ENCODE results near the gene ALOXE3. TPM values are rescaled to one million over a fixed set of nuclear protein-coding genes. Genes with fewer than 3 reads are reported as not detected.
A peak's percentile ranks its signal among the peaks of the same experiment; 100 is the strongest.

The ALOXE3 gene
- total and polyA plus RNA-seq, 2 experiments from 2014 or later, result 0.10 to 0.27 TPM

DNA sequence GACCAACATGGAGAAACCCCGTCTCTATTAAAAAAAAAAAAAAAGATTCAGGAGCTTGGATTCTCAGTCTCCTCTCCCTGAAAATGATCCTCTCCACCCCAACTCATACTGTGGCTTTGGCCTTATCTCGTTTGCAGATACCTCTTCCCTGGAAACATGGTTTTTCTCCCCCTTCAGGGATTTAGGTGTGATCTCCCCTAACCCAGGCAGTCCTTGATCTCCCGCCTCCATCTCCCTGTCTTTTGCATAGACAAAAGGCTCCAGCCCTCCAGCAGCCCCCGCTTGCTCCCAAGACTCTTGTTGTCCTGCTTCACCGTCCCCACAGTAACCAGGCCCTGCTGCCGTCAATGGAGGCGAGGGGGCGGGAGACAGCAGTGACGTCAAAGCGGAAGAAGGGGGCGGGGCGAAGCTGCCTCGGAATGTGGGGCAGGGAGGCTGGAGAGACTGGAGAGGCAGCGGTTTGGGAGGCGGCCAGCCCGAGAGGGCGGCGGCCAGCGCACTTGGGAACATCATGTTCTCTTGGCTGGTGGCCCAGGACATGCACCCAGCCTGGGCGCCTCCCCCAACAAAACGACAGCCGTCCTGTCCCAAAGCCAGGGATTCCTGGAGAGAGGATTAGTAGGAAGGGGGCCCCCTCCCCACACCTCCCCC, 35.8 kb upstream of the ALOXE3 start:
- H3K36me3 ChIP-seq (ENCODE audit: insufficient read depth), result no peaks in the 10 kb centered on the region
- Mint-ChIP-seq H3K36me3 (ENCODE audit: low read depth) (peaks cover 11% of the 10 kb centered on the region), H3K27ac (peak overlapping the region; percentile 98), H3K4me3 (no peak overlapping the region; the same call in 2 of the 3 replicates), H3K27me3 (ENCODE audit: insufficient read depth, low read depth, poor library complexity) (peaks cover 32% of the 10 kb centered on the region), H3K9me3 (no peaks in the 10 kb centered on the region; the same call in 2 of the 3 replicates), H3K4me1 (peaks cover 17% of the 10 kb centered on the region)
- no peaks in the 10 kb centered on the region for H3K27me3 ChIP-seq (ENCODE audit: insufficient read depth)
- H3K4me3 ChIP-seq, result peak overlapping the region; percentile 67
- H3K27ac ChIP-seq (ENCODE audit: low read depth), result peak overlapping the region; percentile 83
- DNase-seq (ENCODE audit: low spot score), result peak; percentile 96
- H3K79me2 ChIP-seq (replicated peaks; ENCODE audit: insufficient read depth), result peaks cover 6% of the 10 kb centered on the region; the same call in 1 of the 2 replicates
- peak; percentile 9 for ATAC-seq
- peak; percentile 93 for TF ChIP-seq CREB1 (CRISPR knock-in tag; IDR thresholded peaks at IDR 0.05; ENCODE audit: low read depth)
- peak; percentile 69 for TF ChIP-seq POLR2AphosphoS5 (IDR thresholded peaks at IDR 0.05; ENCODE audit: low read depth)
- TF ChIP-seq ETS1 (IDR thresholded peaks at IDR 0.05), result no peak
- no peak for TF ChIP-seq CTCF (conservative IDR thresholded peaks at IDR 0.05; ENCODE audit: low read depth in 2 of 2)
- no peak for TF ChIP-seq STAT1 (IDR thresholded peaks at IDR 0.05; ENCODE audit: unreplicated experiment)
- H4K20me1 ChIP-seq (replicated peaks; ENCODE audit: insufficient read depth), result no peaks in the 10 kb centered on the region; the same call in 1 of the 2 replicates
- H3K9me2 ChIP-seq (ENCODE audit: insufficient read depth), result no peaks in the 10 kb centered on the region
- peaks cover 30% of the 10 kb centered on the region for H3K4me1 ChIP-seq (ENCODE audit: insufficient read depth)
- H3F3A ChIP-seq (replicated peaks; ENCODE audit: low read depth), result peaks cover 38% of the 10 kb centered on the region; the same call in 1 of the 2 replicates
- H2AFZ ChIP-seq, result no peak overlapping the region
- H3K4me2 ChIP-seq, result peak overlapping the region; percentile 100

- peaks cover 28% of the 10 kb centered on the region for H3K27me3 Mint-ChIP-seq (ENCODE audit: insufficient read depth, low read depth, poor library complexity)
- peak overlapping the region; percentile 91 for H3K27ac Mint-ChIP-seq
- H3K4me1 Mint-ChIP-seq, result peaks cover 17% of the 10 kb centered on the region
- ATAC-seq (no peak), DNase-seq (ENCODE audit: low spot score) (peak; percentile 38)
- Histone ChIP-seq H3K9me2 (ENCODE audit: insufficient read depth) (no peaks in the 10 kb centered on the region), H2AFZ (no peak overlapping the region), H3K36me3 (ENCODE audit: insufficient read depth) (no peaks in the 10 kb centered on the region), H3K27me3 (ENCODE audit: insufficient read depth) (no peaks in the 10 kb centered on the region), H3K27ac (ENCODE audit: low read depth) (peak overlapping the region; percentile 80), H3K4me1 (ENCODE audit: insufficient read depth) (peaks cover 30% of the 10 kb centered on the region), H3F3A (replicated peaks; ENCODE audit: low read depth) (peaks cover 38% of the 10 kb centered on the region; the same call in 1 of the 2 replicates), H3K4me3 (peak overlapping the region; percentile 67), H3K79me2 (replicated peaks; ENCODE audit: insufficient read depth) (peaks cover 6% of the 10 kb centered on the region; the same call in 1 of the 2 replicates), H3K4me2 (peak overlapping the region; percentile 100), H4K20me1 (replicated peaks; ENCODE audit: insufficient read depth) (no peaks in the 10 kb centered on the region; the same call in 1 of the 2 replicates)
- TF ChIP-seq ETS1 (IDR thresholded peaks at IDR 0.05) (no peak), JUNB (IDR thresholded peaks at IDR 0.05; ENCODE audit: unreplicated experiment) (no peak), EZH2phosphoT487 (IDR thresholded peaks at IDR 0.05; ENCODE audit: unreplicated experiment) (no peak), NANOG (IDR thresholded peaks at IDR 0.05; ENCODE audit: borderline replicate concordance) (no peak)
- no peaks in the 10 kb centered on the region; the same call in 2 of the 3 replicates for H3K9me3 Mint-ChIP-seq
- no peak overlapping the region; the same call in none of the 3 replicates for H3K4me3 Mint-ChIP-seq
- peaks cover 13% of the 10 kb centered on the region for H3K36me3 Mint-ChIP-seq (ENCODE audit: low read depth)
Measured at GRCh38 chr17:8153525-8153956, 35.2 kb upstream of the ALOXE3 start.

Measured in GM23338 (cell line).